Ovary (tissue), 9 donors: ENCODE data around the gene CDH23. TPM values are rescaled to one million over a fixed set of nuclear protein-coding genes. Genes with fewer than 3 reads are reported as not detected.

Experiments used
- DNase-seq, 5 donors: peaks; one replicate each; pipeline ENCODE4 v3.0.0-alpha.2; 2019 to 2020
- H3K27ac ChIP-seq, 2 donors: fragments of 200-600 bp; one replicate each; pipeline versions ENCODE4 v1.5.1 to v1.8.0; 2019 to 2022
- H3K27me3 ChIP-seq: fragments of 200-600 bp; one replicate; pipeline ENCODE4 v1.8.0; 2022
- H3K36me3 ChIP-seq: fragments of 200-600 bp; sonication (generic); one replicate; pipeline ENCODE4 v1.5.1; 2019
- H3K4me1 ChIP-seq: one replicate; pipeline ENCODE4 v1.8.1; 2013; ENCODE audit warnings: mild to moderate bottlenecking, moderate library complexity; ENCODE audit not compliant: insufficient read depth
- H3K4me3 ChIP-seq: fragments of 200-600 bp; sonication (generic); one replicate; pipeline ENCODE4 v1.5.1; 2017
- H3K9me3 ChIP-seq, 2 donors: fragments of 200-600 bp in 1 of 2; sonication (generic) in 1 of 2; one replicate each; pipeline versions ENCODE4 v1.5.1 to v1.8.1; 2013 to 2019; ENCODE audit warnings: mild to moderate bottlenecking in 1 of 2, moderate library complexity in 1 of 2
- CTCF ChIP-seq, 3 donors: fragments of 450-650 bp in 2 of 3; fragments of 200-600 bp in 1 of 3; IDR thresholded peaks; one replicate each; pipeline versions ENCODE4 v1.5.1 to v1.8.0; 2016 to 2022; ENCODE audit warnings: antibody characterized with exemption in 3 of 3, mild to moderate bottlenecking in 1 of 3
- EP300 ChIP-seq: sonication (generic); formaldehyde crosslinking; IDR thresholded peaks from one replicate; pipeline ENCODE4 v1.6.1; 2017; ENCODE audit warnings: antibody characterized with exemption
- POLR2A ChIP-seq: fragments of 450-650 bp; IDR thresholded peaks from one replicate; pipeline ENCODE4 v1.6.1; 2017; ENCODE audit warnings: antibody characterized with exemption, mild to moderate bottlenecking, moderate library complexity
- WGBS, 3 donors: extraction: QIAGEN DNeasy Blood & Tissue Kit in 1 of 3; methylation state at CpG; one replicate each; pipeline versions ENCODE4 v1.1.5 to v1.1.7; 2013 to 2017; 5-methylcytosine and 5-hydroxymethylcytosine counted together
- intact Hi-C, 4 donors: fragments of 100-400 bp; cut with DNase I; formaldehyde crosslinking; loops; one replicate each; pipeline versions ENCODE4 v1.11.0 to v1.15.1; 2022 to 2023
- polyA plus RNA-seq, 2 donors: library from polyadenylated mRNA; stranded (reverse); fragments of 200-250 nt in 1 of 2; fragments of 350-450 nt in 1 of 2; fragmentation: Illumina TruSeq in 1 of 2; extraction: RNeasy Lipid Tissue Mini Kit (QIAGEN cat#74804) in 1 of 2; gene quantifications; one replicate each; pipeline ENCODE4 v1.2.3, GENCODE V29; 2013 to 2014
- total RNA-seq, 7 donors: library from RNA; depleted of rRNA in 2 of 7; stranded (reverse); fragments of >200 nt in 2 of 7; fragmentation: NEBNext Ultra II Directional in 3 of 7; extraction: Animal tissue kit (Norgen Biotek cat#: 25700) in 3 of 7; gene quantifications; one replicate each; pipeline versions ENCODE4 v1.1.0 to v1.2.4, GENCODE V29; 2016 to 2023
- donor health status: DM: no; HTN: no; CAD: no; lungs with moderate emphysema.
- donor health status: DM: no; HTN: no; CAD: no.
- donor health status: Bipolar disorder and iron deficiency.
- donor health status: DM: yes; HTN: yes; CAD: no.
- donor health status: DM: no; HTN: no; CAD: no.
- donor health status: DM: yes; HTN: yes; CAD: no.

The CDH23 gene
- total and polyA plus RNA-seq, 9 donors = 7.5 to 108 (median 39.1) TPM

DNA sequence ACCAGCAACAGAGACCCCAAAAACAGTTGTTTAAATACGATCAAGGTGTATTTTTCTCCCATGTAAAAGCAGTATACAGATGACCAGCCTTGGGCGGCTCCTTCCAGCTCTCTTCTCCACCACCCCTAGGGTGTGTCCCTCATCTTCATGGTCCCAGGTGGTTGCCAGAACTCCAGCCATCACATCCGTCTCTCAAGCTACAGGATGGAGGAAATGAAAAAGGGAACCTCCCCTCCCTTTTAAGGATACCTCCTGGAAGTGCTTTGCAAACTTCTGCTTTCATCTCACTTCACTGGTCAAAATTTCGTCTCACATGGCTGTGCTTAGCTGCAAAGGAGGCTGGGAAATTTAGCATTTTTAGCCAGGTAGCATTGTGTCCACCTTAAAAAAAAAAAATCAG lies 263.6 kb downstream of the CDH23 start:
- Histone ChIP-seq H3K9me3 (no peaks in the 10 kb centered on the region), H3K27me3 (no peaks in the 10 kb centered on the region), H3K27ac (no peak overlapping the region), H3K4me3 (no peak overlapping the region), H3K4me1 (no peaks in the 10 kb centered on the region), H3K36me3 (no peaks in the 10 kb centered on the region)
- WGBS, 3 donors = 94 to 96% (median 95%) methylated on average over 4 of the region's 4 CpGs
- intact Hi-C loops = no loop called here
- TF ChIP-seq EP300 = no peak
- TF ChIP-seq POLR2A = no peak
- no peak for TF ChIP-seq CTCF (IDR thresholded peaks at IDR 0.05)
- DNase-seq = no peak

DNA sequence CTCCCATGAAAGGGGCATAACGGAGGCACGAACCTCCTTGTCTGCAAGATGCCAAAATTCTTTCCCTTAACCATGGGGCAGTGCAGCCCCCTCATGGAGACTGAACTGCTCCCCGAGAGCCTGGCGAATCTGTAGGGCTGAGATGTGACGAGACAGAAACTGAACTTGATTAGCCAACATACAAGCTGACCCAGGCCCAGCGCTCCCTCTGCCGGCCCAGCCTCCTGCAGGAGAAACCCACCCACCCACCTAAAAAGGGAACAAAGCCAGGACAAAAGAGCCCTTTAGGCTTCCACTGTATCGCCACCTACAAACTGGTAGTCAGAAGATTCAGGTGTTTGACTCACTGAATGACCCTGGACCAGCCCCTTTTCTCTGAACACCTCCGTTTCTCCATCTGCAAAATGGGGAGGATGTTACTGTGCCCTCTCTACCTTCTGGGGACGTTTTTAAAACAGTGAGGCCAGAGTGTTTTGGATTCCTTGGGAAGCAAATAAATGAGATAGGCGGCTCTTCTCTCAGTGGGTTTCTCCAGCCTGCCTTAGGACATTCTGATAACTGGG lies 264.4 kb downstream of the CDH23 start:
- H3K4me3 ChIP-seq = no peak overlapping the region
- TF ChIP-seq CTCF (IDR thresholded peaks at IDR 0.05) (no peak), POLR2A (no peak), EP300 (no peak)
- H3K27me3 ChIP-seq = no peaks in the 10 kb centered on the region
- H3K27ac ChIP-seq = no peak overlapping the region
- intact Hi-C loops = no loop called here
- H3K4me1 ChIP-seq = no peaks in the 10 kb centered on the region
- no peaks in the 10 kb centered on the region for H3K9me3 ChIP-seq
- no peak for DNase-seq
- no peaks in the 10 kb centered on the region for H3K36me3 ChIP-seq
- 51 to 69% (median 56%) methylated on average over 11 of the region's 11 CpGs for WGBS, 3 donors

DNA sequence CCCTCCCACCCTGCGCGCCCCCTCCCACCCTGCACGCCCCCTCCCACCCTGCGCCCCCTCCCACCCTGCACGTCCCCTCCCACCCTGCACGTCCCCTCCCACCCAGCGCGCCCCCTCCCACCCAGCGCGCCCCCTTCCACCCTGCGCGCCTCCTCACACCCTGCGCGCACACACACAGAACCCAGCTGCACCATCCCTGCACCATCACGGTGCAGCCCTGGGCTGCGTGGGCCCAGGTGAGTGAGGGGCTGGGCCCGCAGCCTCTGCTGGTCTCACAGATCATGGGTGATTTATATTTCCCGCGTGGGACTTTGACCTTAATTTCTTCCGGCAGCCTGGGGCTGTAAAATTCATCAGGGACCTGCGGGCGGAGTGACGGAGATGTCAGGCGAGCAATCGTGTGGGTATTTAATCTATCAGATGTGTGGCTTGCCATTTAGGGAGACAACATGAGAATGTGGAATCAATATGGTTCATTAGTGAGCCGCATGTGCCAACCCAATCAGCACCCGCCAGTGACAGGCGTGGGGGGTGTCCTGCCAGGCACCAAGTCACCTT lies 265.1 kb downstream of the CDH23 start:
- intact Hi-C loops = no loop called here
- WGBS, 3 donors = 80 to 86% (median 85%) methylated on average over 22 to 27 of the region's 28 CpGs

GRCh38 chr10:71663311-71663710 lies 266.6 kb downstream of the CDH23 start:
- TF ChIP-seq POLR2A (no peak), EP300 (no peak), CTCF (IDR thresholded peaks at IDR 0.05) (no peak)
- no peaks in the 10 kb centered on the region for H3K9me3 ChIP-seq
- 83 to 86% (median 85%) methylated on average over 7 of the region's 7 CpGs for WGBS, 3 donors

More for the DNA sequence above, 265.1 kb downstream of the CDH23 start:
- Histone ChIP-seq H3K27me3 (no peaks in the 10 kb centered on the region), H3K9me3 (no peaks in the 10 kb centered on the region), H3K36me3 (no peaks in the 10 kb centered on the region), H3K4me3 (no peak overlapping the region), H3K4me1 (no peaks in the 10 kb centered on the region), H3K27ac (no peak overlapping the region)
- no peak for DNase-seq
- TF ChIP-seq EP300 (no peak), POLR2A (no peak), CTCF (IDR thresholded peaks at IDR 0.05) (no peak)

More at GRCh38 chr10:71663311-71663710, 266.6 kb downstream of the CDH23 start:
- H3K4me3 ChIP-seq = no peak overlapping the region
- H3K27me3 ChIP-seq = no peaks in the 10 kb centered on the region
- intact Hi-C loops = no loop called here
- no peaks in the 10 kb centered on the region for H3K36me3 ChIP-seq
- no peaks in the 10 kb centered on the region for H3K4me1 ChIP-seq
- no peak overlapping the region for H3K27ac ChIP-seq
- DNase-seq = no peak
